ENCODE measurements around the gene DOCK2.

- TF ChIP-seq POLR2AphosphoS5 (IDR thresholded peaks at IDR 0.05; ENCODE audit: borderline replicate concordance, low read depth, low read length) (no peak), EZH2 (IDR thresholded peaks at IDR 0.05) (no peak)
Measured at GRCh38 chr5:169697511-169697890, 60.4 kb downstream of the DOCK2 start.
